GM19455 (cell line): ENCODE measurements around the gene TOX3.

Experiments
- ATAC-seq: cut with Tn5 transposase; IDR thresholded peaks from one replicate; pipeline ENCODE4 v1.9.1; 2021; ENCODE audit not compliant: unreplicated experiment

Gene TOX3

DNA sequence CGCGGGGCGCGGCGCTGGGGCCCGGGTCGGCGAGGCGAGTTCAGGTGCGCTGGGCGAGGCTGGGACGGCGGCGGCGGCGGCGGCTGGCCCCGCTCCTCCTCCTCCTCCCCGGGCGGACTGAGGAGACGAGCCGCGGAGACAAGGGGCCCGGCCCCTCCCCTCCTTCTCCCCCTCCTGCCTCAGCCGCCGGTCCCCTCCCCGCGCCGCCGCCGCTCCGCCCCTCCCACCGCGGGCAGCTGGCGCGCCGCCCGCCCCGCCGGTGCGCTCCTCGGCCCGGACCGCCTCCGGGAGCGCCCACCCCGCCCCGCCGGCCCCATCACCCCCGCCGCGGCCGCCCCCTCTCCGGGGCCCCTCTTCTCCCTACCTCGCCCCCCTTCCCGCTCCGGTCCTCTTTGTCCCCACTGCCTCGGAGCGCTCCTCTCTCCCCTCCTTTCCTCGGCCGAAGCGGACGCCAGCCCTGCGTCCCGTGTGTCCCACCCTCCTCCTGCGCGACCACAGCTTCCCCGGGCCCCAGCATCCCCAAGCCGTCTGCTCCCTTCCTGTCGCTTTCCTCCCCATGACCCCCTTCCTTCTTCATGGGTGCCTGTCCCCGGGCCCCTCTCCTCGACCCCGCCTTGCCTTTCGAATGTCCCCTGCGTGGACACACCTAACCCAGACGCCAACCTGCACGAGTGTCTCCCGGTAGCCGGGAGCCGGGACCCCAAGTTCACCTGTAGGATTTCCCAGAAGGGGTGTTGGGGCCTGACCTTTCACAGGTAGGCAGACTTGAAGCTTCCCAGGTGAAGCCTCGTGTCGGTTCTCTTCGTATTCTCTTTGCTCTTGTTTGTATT lies at the start of gene TOX3:
Gene TOX3 (minus strand): TSS at position 140 of the 830 bp plus-strand sequence. CDS start 420 bp downstream, outside the sequence.
- ATAC-seq = no peak

DNA sequence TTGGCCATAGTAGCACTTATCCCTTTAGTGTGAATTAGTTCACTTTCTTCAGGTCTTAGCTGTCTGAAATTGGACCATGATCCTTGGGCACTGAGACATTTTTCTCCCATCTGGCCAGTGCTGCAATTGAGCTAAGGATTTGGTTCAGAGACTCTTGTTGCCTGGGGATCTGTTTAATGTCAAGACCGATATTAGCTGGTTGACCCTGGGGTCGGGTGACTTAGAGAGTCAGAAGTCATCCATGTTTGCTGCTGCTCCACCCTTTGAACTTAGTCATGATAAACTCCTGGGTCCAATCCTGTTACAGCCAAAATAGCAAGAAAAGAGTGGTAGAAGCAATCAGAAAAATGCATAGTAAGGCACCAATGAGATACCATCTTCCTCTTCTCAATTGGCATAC lies 45.8 kb upstream of the TOX3 start:
- no peak for ATAC-seq

DNA sequence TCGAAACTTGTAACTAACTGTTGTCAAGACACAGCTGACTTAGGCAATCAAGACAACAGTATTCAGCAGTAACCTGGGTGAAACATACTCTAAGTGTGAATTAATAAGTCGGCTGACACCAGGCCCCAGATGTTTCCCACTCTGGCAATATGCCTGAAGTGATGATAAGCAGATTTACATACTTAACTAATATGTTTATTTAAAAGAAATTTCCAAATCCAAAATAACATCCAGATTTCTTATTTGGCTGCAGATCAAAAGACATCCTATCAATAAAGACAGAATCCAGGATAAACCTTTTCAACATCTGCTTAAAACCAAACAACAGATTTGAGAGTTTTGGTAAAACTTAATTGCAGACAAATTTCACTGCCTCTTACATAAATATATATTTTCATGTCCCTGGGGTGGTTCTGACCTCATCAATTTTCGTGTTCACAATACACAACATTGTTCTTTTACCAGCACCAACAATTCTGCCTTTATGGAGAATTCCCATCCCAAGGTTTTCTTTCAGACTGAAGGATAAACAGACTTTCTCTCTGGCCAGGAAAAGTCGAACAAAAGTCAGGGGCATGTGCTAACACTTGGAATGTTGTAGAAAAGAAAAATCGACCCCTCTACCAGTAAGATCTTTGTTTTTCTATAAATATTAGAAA lies 45.1 kb upstream of the TOX3 start:
- ATAC-seq = no peak

DNA sequence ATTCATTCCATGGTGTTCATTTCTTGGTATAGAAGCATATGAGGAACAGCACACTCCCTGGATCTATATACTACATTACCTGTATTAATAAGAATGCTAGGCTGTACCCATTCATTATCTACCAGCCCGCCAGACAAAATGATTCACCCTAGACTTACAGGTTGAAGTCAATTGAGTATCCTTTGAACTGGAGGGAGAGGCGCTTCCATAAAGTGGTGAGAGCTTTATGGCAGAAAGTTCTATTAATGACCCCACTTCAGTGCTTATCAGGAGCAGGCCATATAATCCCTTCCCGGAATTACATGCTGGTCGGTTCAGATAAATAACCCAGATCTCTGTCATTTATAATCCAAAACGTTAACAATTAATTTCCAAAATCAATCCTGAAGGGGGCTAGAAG lies 44.5 kb upstream of the TOX3 start:
- ATAC-seq = no peak

DNA sequence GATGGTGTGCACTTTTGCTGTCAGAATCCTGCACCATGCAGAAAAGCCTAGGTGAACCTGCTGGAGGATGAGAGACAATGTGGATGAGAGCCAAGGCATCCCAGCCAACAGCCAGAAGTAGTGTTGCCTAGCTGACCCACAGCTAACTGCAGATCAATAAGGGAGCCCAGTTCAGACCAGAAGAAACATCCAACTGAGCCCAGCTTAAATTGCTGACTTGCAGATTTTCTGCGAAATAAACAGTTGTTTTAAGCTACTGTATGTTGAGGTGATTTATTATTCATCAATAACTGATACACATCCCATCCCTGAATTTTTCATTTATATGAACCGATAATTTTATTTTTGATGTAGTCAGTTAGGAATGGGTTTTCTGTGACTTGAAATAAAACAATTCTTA lies 39.2 kb upstream of the TOX3 start:
- no peak for ATAC-seq

DNA sequence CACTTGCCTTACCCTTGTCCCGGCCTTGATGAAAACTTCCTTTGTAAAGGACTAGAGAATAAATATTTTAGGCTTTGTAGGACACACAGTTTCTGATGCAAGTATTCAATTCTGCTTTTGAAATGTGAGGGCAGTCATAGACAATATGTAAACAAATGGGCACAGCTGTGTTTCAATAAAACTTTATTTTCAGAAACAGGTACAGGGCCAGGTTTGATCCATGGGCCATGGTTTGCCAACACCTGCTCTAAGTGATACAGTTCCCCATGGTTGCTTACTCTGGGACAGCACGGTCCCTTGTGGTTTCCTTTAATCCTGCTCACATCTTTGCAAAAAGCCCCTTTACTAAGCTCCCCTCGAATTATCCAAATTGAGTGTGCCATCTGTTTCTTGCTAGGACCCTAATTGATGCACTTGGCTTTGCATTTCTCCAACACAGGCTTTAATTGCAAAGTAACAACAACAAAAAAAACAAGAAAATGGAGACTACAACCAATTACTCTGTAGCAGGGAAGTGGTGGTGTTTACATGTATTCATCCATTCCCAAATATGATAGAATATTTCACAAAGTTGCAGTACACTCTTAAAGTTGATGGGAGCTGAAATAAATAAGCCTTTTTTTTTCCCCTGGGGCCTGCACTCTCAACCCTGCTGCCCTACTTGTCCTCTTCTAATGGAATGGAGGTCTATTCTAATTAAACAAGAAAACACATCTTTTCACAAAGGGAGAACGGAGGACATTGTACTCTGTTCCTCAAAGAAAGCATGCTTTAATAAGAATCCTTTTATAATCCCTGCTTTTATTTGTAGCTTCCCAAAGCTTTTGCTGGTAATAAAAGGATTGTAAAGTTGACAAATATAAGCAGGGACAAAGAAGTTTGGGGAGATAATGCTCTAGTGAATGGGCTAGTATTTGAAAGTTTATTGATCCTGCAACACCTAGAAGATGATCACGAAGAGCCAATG lies 37.7 kb upstream of the TOX3 start:
- no peak for ATAC-seq

DNA sequence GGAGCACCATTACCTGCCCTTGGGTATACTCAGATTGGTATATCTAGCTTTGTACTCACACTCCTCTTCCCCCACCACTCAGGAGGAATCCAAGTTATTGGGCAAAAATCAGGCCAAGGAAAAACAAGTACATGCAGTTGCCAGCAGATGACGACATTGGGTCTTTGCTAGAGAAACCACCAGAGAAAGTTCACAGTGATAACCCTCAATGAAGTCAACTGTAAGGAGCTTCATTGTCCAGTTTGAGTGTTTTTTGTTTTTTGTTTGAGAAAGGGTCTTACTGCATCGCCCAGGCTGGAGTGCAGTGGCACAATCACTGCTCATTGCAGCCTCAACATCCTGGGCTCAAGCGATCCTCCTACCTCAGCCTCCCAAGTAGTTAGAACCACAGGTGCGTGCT lies 34.6 kb upstream of the TOX3 start:
- ATAC-seq = no peak

DNA sequence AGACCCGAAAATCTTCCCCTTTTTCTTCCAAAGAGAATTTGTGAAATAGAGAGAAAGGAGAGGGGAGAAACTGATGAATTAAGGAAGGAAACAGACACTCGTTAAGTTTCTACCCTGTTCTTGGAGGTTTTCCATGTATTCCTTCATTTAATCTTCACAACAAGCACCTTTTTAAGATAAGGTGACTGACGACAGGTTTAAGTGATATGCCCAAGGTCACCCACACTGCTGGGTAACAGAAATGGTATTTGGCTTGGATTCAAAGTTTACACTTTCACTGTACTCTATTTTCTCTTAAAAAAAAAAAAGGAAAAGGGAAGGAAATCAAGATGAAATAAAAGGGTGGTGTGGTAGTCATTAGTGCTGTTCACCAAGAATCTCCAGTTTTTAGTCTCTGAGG lies 33.5 kb upstream of the TOX3 start:
- ATAC-seq = no peak

DNA sequence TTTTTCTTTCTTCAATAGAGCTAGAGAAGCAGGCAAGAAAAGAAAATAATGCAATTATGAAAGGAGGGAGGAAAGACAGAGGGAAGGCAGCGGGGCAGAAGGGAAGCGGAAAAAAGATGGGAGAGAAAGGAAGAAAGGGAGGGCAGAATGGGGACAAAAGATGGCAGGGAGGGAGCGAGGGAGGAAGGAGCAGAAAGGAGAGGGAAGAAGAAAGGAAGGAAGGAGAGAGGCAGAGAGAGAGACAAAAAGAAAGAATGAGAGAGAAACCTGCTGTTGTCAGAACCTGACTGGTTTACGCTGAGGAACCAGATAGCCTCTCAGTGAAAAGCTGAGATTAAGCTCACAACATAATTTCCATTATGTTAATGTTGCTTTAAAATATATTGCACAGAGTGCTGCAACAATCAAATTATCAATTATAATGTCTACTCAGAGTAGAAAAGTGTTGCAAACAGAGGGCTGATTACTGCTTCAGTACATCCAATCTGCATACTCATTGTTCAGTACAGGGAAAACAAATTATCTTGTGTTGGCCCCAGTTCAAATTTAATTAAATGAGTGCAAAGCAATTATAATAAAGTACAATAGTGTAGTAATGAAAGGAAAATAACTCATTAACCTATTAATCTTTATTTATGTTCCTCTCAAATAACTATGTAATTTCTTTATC lies 32.0 kb upstream of the TOX3 start:
- ATAC-seq = no peak

DNA sequence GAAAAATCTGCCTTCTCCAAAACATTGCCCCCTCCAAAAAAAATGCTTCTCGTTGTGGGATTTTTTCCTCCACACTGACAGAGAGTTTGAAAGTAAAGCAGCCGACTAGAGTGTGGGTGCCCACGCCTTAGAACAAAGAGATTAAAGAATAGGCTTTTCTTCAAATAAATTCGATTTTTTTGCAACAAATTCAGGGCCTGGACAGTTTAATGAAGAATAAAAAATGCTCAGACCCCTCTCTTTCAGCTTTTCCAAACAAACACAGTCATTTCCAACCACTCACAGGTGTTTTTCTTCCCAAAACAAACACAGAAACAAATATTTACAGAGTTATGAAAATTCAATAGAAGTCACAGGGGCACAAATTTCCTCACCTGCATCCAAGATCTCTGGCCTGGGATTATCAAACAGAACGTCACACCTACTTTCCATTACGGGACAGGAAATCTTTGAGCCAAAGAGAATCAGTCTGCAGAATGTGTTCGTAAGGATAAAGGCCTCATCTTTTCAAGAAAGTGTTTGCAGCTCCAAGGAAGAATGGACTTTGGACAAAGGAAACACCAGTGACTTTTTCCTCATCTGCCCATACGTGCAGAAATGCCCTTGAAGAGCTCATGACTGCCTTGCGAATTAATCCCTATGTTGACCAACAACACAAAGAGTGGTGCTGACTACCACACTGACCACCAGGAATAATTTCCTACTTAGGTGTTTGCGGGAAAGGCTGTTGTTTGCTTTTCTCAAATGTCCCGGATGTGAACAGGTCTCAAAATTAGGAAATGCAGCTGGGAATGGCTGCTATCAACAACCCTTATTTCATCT lies 31.3 kb upstream of the TOX3 start:
- no peak for ATAC-seq

DNA sequence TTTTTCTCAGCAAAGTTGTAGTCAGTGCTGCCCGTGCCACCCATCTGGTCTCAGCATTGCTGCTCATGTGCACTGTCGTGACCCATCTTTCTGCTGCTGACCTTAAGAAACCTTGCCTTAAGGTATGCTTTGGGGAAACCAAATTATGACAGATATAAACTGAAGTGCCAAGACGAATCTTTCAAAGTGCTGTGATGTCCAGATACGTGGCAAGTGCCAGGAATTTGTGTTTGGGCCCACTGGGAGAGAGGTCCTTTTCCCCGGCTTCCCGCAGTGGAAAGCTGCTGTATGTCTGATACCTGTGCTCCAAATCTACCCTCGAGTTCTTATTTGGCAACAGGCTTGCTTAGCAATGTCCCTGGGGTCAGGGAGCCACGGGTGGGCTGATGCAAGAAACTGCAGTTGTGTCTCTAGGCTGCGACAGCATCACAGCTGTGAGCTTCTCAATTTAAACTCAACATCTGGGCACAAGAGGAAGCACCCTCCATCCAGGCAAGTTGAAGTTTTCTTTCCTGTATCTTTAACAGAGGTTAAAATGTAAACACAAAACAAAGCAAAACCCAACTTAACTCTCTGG lies 30.3 kb upstream of the TOX3 start:
- ATAC-seq = no peak

DNA sequence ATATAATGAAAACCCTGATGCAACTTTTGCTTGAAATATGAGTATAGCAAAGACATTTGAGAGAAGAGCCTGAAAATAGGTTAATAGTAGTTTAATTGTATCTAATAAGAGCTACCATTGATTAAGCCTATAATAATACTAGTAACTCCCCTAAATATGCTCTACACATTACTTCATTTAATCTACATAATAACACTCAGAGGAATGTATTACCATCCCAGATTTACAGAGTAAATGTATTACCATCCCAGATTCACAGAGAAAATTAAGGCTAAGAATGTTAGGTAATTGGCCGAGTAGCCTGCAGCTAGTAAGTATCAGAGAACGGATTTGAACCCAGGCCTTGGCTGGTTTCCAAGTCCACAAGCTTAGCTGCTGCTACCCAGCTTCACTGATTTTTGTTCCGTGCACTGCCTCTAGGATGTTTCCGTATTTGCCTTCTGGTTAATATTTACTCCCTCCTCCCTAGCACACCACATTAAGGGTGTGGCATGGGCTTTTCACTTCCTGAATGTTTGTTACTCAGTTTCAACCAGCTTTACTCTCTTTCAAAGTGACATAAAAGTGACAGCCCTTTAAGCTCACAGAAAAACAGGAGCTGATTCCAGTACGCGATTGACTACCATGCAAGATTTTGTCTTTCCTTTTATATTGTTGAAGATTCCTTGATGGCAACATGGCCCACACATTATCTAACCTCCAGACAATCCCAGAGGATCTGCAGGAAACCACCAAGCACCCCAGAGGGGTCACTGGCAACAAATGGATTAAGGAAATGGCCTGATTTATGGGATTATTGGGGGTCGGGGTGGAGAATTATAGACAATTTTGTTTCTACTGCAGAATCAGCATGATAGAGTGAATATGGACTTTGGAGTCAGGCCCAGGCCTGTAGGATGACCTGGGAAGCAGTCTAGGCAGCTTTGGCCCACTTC lies 26.7 kb upstream of the TOX3 start:
- ATAC-seq = no peak

DNA sequence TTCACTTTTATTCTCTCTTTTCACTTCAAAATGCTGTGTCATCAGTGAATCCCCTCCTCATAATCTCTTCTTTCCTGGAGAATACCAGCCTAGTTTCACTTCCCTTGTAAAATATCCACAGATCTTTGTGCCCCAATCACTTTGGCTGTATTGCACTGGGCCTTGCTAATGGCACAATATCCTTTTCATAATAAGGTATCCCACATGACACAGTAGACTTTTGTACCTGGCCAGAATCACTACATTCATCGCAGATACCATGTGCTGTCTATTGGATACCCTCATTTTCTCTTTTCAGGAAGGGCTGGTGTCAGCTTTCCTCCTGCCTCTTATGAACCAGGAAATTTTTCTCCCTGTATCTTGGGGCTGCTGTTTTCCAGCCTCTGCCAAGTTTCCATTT lies 25.7 kb upstream of the TOX3 start:
- ATAC-seq = no peak

DNA sequence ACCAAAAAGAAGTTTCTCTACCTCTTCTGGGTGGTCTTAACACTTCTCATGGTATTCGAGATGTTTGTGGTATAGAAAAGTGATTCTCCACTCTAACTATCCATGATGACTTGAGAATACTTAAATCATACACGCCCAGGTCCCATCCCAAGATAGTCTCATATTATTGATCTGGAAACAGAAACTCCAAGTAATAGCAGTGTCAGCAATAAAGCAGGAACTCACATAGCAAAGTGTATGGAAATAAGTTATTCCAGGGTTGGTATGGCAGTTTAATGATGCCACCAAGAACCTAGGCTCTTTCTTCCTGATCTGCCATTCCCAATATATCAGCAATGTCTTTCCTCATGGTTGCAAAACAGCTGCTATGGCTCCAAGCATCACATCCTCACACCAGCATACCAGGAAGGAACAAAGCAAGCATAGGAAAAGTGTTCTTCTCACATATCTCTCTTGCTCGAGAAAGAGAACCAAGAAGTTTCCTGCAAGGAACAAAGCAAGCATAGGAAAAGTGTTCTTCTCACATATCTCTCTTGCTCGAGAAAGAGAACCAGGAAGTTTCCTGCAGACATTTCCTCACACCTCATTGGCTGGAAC lies 23.6 kb upstream of the TOX3 start:
- no peak for ATAC-seq

DNA sequence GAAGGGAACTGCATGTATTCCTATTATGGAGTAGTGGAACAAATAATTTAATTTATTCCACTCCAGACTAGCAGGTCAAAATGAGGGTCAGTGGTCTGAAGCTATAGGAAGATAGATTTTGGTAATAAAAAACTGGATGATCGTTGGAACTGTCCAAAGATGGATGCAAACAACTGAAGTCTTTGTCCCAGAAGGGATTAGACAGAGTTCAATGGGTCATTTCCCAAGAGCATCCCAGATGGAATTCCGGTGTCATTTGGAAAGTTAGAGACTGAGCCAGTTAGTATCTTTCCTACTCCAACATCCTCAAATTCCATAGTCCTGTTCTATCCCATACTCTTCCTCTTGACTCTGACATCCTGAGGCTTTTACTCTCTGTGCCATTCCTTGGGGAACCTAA lies 22.8 kb upstream of the TOX3 start:
- ATAC-seq = no peak

DNA sequence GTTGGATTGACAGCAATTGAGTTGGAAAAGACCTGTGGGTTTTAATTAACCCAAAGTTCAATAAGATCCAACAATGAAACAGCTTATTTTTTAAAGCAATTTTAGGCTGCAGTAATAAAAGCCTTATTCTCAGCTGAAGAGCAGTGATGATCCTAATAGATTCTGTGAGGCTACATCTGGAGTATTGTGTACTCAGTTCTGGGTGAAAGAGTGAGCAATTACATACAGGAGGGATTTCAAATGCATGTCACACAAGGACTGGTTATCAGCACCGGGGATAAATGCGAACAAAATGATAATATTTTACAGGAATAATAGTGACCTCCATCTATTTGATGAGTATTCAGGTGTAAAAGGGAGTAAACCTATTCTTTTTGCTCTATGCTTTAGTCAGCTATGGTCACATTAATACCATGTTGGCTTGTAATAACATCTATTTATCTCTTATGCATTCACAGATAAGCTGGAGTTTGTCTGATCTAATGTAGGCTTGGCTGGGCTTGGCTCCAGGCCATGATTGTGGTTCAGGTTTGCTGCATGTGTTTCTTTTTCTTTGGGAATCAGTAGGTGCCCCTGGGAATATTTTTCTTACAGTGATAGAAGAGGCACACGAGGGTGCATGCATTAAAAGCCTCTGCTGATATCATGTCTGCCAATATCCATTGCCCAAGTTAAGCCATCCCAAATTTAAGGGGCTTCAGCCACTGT lies 22.2 kb upstream of the TOX3 start:
- no peak for ATAC-seq

DNA sequence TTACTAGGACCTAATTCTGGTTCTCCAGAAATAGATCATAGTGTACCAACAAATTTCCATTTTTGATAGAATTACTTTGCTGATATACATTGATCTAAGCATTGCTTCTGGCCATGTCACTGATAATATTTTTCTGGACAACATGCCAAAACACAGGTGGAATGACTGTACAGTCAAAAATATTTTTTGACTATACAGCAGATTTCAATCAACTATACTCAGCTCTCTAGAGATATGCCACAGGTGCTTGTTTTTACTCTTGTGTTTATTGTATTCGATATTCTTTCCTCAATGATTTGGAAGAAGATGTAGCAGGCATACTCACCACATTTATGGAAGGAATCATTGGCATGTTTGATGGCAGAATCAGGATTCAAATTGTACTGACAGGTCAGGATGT lies 21.6 kb upstream of the TOX3 start:
- no peak for ATAC-seq

DNA sequence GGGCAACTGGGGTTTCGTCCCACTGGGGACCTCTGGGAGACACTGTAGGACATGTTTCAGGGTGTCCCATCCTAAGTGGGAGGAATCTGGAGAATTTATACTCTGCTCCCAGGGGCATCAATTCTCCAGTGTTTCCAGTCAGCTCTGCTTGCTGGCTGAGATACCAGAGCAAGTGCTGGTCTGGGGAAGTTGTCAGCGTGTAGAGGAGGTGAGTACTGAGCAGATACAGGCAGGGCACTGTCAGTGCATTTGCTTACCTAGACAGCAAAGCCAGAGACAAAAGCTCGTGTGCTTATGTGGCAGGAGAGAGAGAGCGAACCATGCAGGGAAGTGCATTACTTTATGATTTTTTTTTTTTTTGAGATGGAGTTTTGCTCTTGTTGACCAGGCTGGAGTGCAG lies 20.2 kb upstream of the TOX3 start:
- no peak for ATAC-seq
